NCI-H2081 (cell line): Measurements from ENCODE around the gene BCR.

ENCODE experiments used
- DNase-seq, 2 experiments: peaks; one replicate each; lab custom pipeline; 2025; lab: John Stamatoyannopoulos, UW

BCR gene

DNA sequence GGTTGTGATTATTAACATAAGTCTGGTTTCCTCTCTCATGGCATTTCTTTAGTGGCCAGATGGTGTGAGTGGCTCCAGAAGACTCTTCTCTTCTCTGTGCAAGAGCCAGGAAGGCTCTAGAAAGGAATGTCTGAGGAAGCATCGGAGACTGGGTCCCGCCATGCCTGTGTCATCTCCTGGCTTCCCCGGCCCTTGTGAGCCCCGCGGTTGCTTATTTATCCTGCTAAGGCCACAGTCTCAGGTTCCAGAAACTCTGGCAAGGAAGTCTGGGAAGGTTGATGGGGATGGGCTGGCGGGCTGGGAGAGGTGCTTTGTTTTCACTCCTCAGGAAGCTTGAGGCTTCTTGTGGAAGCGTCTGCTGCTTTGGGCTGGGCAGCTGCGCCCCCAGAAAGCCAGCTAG is 18.9 kb downstream of the BCR start:
- DNase-seq, result no peak

DNA sequence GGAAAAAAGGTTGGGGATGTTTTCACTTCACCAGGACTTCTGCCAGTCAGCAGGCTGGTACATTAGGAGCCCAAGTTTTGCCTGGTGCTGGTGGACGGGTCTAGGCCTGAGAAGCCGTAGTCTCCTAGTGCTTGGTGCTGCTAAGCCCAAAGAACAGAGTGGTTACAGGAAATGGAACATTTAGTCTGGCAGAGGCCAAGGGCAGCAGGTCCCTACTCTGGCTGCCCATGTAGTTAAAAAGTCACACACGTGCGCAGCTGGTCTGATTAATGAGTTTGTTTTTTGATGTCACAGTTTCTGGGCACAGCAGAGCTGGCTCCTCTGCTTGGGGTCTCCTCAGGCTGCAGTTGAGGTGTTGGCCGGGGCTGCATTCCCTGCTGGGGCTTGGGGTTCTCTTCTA is 20.6 kb downstream of the BCR start:
- peak in 1 of 2 experiments; percentile 34 for DNase-seq

GRCh38 chr22:23202812-23203451 is 22.6 kb downstream of the BCR start:
- DNase-seq, result no peak

GRCh38 chr22:23203452-23204124 is 23.3 kb downstream of the BCR start:
- DNase-seq, result no peak

GRCh38 chr22:23204125-23204488 is 23.8 kb downstream of the BCR start:
- no peak for DNase-seq

DNA sequence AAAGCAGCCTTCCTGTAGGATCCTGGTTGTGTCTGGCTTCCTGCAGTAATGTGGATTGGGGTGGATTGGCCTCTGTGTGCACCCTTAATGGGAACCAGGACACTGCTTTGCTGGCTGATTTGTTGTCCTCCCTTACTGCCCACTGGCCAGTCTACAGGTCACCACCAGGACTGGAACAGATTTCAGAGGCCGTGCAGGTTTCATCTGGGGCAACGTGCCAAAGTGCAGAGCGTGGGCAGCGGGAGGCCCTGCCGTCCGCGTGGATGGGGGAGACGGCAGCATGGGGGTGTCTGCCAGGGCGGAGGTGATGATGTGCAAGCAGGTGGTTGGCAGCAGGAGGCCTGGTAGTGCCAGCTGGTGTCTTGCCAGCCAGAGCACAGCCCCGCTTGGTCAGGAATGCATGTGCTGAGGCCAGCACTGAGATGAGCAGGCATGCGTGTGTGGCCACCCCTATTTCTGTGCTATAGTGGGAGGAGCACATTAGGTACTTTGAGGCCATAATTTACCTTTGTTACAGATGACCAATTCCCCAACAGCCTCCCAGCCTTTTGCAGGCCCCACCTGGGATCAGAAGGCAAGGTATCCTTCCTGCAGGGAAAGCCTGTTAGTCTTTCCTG is 24.3 kb downstream of the BCR start:
- peak; percentile 57 to 80 for DNase-seq

DNA sequence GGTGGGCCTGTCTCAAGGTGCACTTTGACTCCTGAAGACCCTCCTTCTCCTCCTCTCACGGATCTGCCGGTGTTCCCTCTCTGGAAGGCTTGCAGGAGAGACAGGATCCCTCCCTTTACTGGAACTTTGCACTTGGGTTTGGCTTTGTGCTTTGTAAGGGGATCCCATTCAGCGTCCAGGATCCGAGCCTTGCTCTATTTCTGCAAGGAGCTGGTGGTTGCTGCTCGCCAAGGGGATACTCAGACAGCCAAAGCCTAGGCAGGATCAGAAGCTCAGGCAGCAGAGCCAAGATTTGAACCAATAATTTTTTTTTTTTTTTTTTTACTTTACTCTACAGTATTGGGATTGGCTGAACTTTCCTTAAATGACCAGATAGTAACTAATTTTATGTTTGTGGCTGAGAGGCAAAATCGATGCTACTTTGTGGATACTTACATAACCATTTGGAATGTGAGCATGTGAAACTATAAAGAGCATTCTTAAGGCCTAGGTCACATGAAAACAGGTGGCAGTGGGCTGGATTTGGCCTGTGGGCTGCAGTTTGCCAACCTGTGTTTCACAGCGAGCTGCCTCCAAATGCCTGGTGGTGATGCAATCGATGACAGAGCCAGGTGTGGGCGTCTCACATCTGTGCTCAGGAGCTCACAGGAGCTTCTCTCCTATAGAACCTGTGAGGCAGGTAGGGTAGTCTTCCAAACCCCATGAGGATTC is 25.2 kb downstream of the BCR start:
- DNase-seq, result no peak

GRCh38 chr22:23206915-23207314 is 26.6 kb downstream of the BCR start:
- no peak for DNase-seq

DNA sequence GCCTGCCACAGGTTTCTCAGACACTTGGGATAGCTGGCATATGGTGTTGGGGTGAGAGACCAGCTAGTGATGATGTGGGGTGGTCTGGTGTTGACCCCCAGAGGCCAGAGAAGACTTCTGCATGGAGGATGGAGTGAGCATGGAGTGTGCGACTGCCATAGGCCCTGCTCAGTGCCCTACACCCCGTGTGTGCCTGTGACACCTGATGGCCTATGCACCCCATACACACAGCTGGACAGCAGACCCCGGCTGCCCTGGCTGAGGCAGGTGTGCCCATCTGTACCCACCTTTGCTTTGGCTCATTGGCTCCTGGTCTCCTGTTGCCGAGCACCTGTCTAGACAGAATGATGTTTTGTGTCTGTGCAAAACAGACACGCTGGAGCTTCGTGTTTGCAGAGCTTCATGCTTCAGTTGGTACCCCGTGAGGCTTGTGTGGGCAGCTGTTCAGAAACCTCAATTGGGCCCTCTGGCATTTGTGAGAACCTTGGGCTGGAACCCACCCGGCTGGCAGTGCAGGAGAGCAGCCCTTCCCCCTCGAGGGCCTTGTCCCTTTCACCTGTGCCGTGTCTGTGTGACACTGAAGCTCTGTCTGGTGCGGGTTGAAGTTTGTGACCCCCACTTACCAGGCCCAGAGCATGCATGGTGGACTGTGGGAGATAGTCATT is 27.6 kb downstream of the BCR start:
- peak; percentile 37 to 84 for DNase-seq

GRCh38 chr22:23210428-23211170 is 30.3 kb downstream of the BCR start:
- DNase-seq, result no peak

DNA sequence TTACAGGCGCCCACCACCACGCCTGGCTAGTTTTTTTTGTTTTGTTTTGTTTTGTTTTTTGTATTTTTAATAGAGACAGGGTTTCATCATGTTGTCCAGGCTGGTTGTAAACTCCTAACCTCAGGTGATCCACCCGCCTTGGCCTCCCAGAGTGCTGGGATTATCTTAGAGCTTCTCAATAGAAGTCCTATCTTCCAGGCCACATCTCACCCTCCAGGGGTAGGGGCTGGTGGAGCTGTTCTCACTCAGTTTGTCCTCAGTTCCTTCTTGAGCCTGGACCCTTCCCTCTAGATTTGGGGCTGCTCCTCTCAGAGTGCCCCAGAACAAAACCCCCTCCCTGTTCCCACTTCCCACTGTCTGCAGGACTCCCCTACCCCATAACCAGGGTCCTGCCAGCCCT is 31.3 kb downstream of the BCR start:
- DNase-seq, result no peak

DNA sequence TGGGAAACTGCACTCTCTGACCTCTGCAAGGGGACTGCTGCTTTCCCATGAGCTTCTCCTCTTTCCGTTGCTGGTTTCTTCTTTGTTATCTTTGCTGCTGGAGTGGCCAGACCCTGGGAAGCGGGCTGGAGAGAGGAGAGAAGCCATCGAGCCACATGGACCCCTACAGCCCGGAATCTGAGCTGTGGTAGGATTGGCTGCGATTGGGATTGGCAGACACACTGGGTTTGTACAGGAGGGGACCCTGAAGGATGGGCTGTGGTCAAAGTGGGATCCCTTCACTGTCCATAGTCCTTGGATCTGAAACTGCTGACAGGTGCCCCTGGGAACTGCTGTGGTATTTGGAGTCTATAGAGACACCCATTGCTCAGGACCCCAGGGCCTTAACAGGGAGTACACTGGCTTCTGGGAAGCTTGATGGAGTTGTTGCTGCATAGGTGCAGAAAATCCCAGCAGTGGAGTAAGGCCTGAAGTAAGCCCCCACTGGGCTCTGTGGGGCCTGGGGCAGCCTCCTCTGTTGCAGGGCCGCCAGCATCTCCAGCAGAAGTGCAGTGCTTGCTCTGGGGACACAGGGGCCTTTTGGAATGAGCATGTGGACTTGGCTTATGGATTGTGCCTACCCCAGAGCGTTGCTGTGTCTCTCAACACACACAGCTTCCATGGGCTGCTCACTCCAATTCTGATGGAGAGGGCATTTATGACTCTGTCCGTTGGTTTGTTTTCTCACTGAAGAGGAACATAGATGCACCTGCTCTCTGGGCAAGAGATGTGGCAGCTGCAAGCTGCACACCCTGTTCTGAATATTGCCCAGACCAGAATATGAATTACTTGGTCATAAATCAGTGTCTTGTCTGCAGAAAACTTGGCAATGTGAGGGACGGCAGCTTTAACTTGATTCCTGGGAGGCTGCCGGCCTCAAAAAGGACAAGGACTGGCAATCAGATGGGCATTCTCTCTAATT is 32.0 kb downstream of the BCR start:
- DNase-seq, result peak in 1 of 2 experiments; percentile 76

DNA sequence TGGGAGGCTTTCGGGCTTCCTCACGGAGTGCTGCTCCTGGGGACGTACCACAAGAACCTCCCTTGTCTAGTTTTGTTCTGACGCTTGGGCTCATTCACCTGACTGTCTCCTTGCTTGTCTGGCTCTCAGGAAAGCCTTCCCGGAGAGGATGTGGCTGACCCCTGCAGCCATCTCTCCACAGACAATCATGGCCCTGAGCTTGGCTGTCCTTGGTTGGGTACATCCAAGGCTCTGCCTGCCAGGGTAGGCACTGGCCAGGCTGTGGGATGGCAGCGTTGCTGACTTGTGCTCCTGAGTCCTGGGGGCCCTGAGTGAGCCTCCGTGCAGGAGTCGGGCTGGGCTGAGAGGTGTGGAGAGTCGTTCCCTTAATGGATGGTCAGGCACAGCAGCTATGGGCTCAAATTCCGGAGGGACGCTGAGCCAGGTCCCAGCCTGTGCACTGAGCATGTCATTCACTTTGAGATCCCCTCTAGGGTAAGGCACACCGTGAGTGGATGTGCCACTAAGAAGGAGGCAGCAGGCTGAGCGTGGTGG is 32.8 kb downstream of the BCR start:
- DNase-seq, result no peak

GRCh38 chr22:23213581-23214334 is 33.4 kb downstream of the BCR start:
- DNase-seq, result no peak

GRCh38 chr22:23214398-23214797 is 34.1 kb downstream of the BCR start:
- DNase-seq, result no peak

DNA sequence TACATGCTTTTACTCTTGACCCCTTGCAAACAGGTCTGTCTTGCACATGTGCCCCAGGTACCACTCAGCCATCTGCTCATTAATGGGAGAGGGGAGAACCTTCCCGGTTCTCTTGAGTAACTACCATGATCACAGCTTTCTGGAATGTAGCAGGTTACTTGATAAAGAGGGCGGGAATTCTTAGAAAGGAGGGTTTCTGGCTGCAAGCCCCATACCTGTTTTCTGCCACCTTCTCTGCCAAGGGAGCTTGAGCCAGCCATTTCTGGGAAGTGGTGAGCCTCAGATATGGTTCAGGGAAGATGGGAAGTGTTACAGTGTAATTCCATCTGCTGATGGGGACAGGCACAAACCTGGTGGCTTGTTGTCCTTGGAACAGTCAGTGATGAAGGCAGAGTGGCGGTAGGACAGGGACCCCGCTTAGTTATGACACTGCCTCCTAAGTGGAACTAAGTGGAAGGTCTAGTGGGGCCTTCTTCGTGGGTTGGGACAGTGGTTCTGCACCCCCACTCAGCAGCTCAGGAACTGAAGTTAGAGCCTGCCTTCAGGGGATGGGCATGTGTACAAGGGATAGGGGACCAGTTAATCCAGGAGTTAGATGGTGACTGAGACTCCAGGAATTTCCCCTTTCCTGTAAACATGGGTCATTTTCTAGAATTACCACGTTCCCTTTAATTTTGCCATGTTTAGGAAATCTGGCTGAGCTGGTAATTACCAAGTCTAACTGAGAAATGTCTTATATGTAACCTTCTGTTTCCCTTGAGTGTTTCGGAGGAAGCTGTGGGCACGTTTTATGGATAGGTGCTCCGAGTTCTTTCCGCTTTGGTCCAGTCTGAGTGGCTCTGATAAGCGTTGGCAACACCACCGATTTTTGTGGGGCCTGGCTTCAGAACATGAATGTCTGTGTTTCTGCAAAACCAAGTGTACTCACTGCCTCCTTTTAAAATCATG is 35.3 kb downstream of the BCR start:
- DNase-seq, result no peak

DNA sequence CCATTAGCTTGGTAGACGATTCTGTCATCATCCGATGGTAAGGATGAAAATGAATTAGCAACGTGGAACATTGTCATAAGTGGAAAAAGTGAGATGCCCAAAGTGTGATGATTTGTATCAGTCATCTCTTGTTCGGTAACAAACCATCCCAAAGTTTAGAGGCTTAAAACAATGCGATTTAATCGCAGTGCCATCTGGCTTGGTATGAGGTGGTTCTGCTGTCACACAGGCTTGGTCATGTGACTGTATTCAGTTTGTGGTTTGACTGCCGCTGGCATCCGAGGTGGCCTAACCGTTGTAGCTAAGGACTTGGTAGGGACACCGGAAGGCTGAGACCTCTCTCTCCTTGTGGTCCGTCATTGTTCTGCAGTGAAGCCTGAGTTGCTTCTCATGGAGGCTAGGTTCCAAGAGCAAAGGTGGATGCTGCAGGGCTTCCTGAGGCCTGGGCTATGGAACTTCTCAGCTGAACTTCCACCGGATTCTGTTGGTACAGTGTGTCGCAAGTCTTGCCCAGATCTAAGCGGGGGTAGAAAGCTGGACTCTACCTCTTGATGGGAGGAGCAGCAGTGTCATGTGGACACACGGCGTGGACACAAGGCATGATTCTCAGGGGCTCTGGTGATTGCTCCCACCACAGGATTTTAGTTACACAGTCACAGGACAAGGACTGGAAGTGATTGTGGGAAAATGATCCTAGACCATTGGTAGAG is 36.3 kb downstream of the BCR start:
- DNase-seq, result no peak
